ENCODE measurements around the gene APPL2. TPM values are rescaled to one million over a fixed set of nuclear protein-coding genes. Genes with fewer than 3 reads are reported as not detected.

The APPL2 gene
- total RNA-seq, 1 experiment from 2014 or later: 42.2 TPM

DNA sequence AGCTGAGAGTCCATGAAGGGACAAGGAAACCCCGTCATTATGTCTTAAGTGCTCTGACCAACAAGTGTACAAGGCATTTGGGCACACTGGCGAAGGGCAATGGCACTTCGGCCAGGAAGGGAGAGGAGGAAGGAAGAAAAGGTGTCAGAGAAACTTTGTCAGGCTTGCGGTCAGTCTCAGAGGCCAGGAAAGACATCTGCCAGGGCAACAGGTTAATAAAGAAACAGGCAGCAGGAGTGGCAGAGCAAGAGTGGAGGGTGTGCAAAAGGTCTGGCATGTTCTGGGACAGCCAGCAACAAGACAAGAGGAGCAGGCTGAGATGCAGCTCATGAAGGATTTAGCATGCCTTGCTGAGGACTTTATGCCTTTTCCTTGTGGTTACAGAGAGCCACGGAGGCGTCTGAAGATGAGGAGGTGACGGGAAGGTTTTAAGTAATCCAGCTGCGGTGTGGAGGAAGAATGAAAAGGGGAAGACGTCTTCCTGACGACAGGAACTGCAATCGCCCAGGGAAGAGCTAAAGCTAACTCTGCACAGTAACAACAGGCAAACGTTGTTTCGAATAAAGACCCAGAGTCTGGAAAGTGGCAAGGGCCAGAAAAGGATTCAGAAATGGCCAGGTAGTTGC lies 13.1 kb downstream of the APPL2 start:
- peaks cover 31% of the 10 kb centered on the region for H3K4me1 ChIP-seq (ENCODE audit: insufficient read depth, low read length)
- H2AFZ ChIP-seq (ENCODE audit: low read length): no peak overlapping the region
- H3K27ac ChIP-seq (ENCODE audit: low read length): no peak overlapping the region
- H3K27me3 ChIP-seq (ENCODE audit: low read length): no peaks in the 10 kb centered on the region
- ChIA-PET POLR2A (ENCODE audit: unreplicated experiment) (no interaction called here), CTCF (no interaction called here)
- no peaks in the 10 kb centered on the region for H4K20me1 ChIP-seq (ENCODE audit: low read length)
- no peak overlapping the region for H3K4me3 ChIP-seq (ENCODE audit: low read length)
- ATAC-seq (no peak), DNase-seq (no peak)
- H3F3A ChIP-seq (ENCODE audit: low read length, unreplicated experiment): no peaks in the 10 kb centered on the region
- BruUV-seq (replicated peaks): no TSS peak
- H3K9ac ChIP-seq (ENCODE audit: low read length): no peak overlapping the region
- no peaks in the 10 kb centered on the region for H3K9me3 ChIP-seq (ENCODE audit: low read length)
- TF ChIP-seq, protein P1, sequence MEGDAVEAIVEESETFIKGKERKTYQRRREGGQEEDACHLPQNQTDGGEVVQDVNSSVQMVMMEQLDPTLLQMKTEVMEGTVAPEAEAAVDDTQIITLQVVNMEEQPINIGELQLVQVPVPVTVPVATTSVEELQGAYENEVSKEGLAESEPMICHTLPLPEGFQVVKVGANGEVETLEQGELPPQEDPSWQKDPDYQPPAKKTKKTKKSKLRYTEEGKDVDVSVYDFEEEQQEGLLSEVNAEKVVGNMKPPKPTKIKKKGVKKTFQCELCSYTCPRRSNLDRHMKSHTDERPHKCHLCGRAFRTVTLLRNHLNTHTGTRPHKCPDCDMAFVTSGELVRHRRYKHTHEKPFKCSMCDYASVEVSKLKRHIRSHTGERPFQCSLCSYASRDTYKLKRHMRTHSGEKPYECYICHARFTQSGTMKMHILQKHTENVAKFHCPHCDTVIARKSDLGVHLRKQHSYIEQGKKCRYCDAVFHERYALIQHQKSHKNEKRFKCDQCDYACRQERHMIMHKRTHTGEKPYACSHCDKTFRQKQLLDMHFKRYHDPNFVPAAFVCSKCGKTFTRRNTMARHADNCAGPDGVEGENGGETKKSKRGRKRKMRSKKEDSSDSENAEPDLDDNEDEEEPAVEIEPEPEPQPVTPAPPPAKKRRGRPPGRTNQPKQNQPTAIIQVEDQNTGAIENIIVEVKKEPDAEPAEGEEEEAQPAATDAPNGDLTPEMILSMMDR (conservative IDR thresholded peaks at IDR 0.05; ENCODE audit: low read depth, low read length): no peak
- TF ChIP-seq EZH2phosphoT487 (IDR thresholded peaks at IDR 0.05; ENCODE audit: borderline replicate concordance, low read length) (no peak), EZH2 (IDR thresholded peaks at IDR 0.05; ENCODE audit: low read length, unreplicated experiment) (no peak)
- intact Hi-C loops (cut with micrococcal nuclease): no loop called here
- no peaks in the 10 kb centered on the region for H3K9me2 ChIP-seq (replicated peaks; ENCODE audit: low read length)
- peaks cover 8% of the 10 kb centered on the region for H3K36me3 ChIP-seq (ENCODE audit: low read depth, low read length)
- peaks cover 26% of the 10 kb centered on the region for H3K79me2 ChIP-seq (ENCODE audit: low read length)
- no peak overlapping the region for H3K4me2 ChIP-seq (ENCODE audit: low read length)

DNA sequence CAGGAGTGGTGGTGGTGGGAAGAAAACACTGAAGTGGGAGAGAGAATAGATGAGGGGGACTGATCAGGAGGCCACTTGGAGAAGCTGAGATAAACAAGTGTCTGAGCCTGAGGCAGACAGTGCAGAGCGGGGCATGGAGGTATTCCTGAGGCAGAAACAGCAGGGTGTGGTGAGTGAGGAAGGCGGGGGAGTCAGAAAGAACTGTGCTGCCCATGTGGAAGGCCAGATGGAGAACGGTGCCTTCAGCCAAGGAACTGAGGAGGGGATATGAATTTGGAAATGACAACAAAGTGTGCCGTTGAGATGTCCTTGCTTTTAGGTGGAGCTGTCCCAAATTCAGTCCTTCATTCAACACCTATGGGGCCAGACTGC lies 13.7 kb downstream of the APPL2 start:
- POLR2A ChIA-PET (ENCODE audit: unreplicated experiment): no interaction called here
- peaks cover 7% of the 10 kb centered on the region for H3K36me3 ChIP-seq (ENCODE audit: low read depth, low read length)

More for the DNA sequence above, 13.7 kb downstream of the APPL2 start:
- Histone ChIP-seq H3K4me2 (ENCODE audit: low read length) (no peak overlapping the region), H3F3A (ENCODE audit: low read length, unreplicated experiment) (no peaks in the 10 kb centered on the region), H3K9me3 (ENCODE audit: low read length) (no peaks in the 10 kb centered on the region), H3K27ac (ENCODE audit: low read length) (no peak overlapping the region), H3K79me2 (ENCODE audit: low read length) (peaks cover 26% of the 10 kb centered on the region), H3K27me3 (ENCODE audit: low read length) (no peaks in the 10 kb centered on the region), H3K4me1 (ENCODE audit: insufficient read depth, low read length) (peaks cover 33% of the 10 kb centered on the region), H3K9ac (ENCODE audit: low read length) (no peak overlapping the region), H2AFZ (ENCODE audit: low read length) (no peak overlapping the region), H3K4me3 (ENCODE audit: low read length) (no peak overlapping the region), H4K20me1 (ENCODE audit: low read length) (no peaks in the 10 kb centered on the region), H3K9me2 (replicated peaks; ENCODE audit: low read length) (no peaks in the 10 kb centered on the region)
- no peak for DNase-seq
- BruUV-seq (replicated peaks): no TSS peak
- no peak for ATAC-seq
- intact Hi-C loops (cut with micrococcal nuclease): no loop called here
- TF ChIP-seq EZH2phosphoT487 (IDR thresholded peaks at IDR 0.05; ENCODE audit: borderline replicate concordance, low read length) (no peak), EZH2 (IDR thresholded peaks at IDR 0.05; ENCODE audit: low read length, unreplicated experiment) (no peak)
- TF ChIP-seq, protein P1 (conservative IDR thresholded peaks at IDR 0.05; ENCODE audit: low read depth, low read length): no peak
- CTCF ChIA-PET: no interaction called here
